Measurements from ENCODE around the gene CCL18.

The CCL18 gene

DNA sequence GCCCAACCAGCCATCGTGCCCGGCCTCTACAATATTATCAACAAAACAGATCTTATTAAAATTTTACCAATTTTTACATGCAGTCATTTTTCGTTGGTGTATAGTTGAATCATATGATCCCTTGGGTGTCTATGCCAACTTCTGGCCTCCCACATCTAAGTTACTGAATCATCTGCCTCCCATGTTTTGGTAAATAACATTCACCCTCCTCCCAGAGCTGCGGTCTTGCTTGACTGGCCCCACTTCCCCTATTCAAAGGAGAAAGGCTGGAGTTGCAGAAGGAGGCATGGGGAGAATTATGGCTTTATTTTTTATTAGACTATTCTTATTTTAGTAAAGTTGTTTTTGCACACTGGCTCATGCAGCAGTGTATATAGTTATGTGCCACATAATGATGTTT is 27.8 kb upstream of the CCL18 start:
- Histone ChIP-seq H3K36me3 (ENCODE audit: control insufficient read depth, insufficient read depth, low read length) (no peaks in the 10 kb centered on the region), H3K9me3 (ENCODE audit: control insufficient read depth, low read length) (no peaks in the 10 kb centered on the region), H3K4me3 (ENCODE audit: extremely low read depth, insufficient read depth, low read length, poor library complexity, severe bottlenecking) (no peak overlapping the region), H3K27ac (ENCODE audit: low read depth, low read length, severe bottlenecking) (no peak overlapping the region), H3K4me1 (ENCODE audit: control insufficient read depth, insufficient read depth, low read length, poor library complexity, severe bottlenecking) (no peaks in the 10 kb centered on the region)
- WGBS, 2 experiments (ENCODE audit: insufficient coverage in 2 of 2): 100% methylated on average over 2 of the region's 4 CpGs; no CpG with 5 or more reads in 1 of the 2 experiments

DNA sequence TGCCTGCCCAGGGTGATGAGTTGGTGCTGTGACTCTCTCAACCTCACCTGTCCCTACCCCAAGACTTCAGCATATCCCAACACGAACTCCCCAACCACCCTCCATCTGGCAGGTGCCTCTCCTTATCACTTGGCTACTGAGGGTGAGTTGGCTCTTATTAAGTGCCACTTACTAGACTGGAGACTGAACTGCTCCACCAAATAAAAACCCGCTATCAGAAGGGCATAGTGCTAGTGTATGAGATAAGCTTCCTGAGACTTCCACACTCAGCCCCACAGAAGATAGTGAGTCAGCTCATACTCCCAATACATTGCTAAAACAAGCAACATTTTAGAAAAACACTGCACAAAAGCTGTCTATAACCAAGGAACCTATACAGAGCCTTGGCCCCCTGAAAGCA is 16.0 kb upstream of the CCL18 start:
- 100% methylated on average over 1 of the region's 2 CpGs; no CpG with 5 or more reads in 1 of the 2 experiments for WGBS, 2 experiments (ENCODE audit: insufficient coverage in 2 of 2)
- Histone ChIP-seq H3K4me1 (ENCODE audit: control insufficient read depth, insufficient read depth, low read length, poor library complexity, severe bottlenecking) (no peaks in the 10 kb centered on the region), H3K36me3 (ENCODE audit: control insufficient read depth, insufficient read depth, low read length) (no peaks in the 10 kb centered on the region), H3K9me3 (ENCODE audit: control insufficient read depth, low read length) (no peaks in the 10 kb centered on the region), H3K4me3 (ENCODE audit: extremely low read depth, insufficient read depth, low read length, poor library complexity, severe bottlenecking) (no peak overlapping the region), H3K27ac (ENCODE audit: low read depth, low read length, severe bottlenecking) (no peak overlapping the region)

DNA sequence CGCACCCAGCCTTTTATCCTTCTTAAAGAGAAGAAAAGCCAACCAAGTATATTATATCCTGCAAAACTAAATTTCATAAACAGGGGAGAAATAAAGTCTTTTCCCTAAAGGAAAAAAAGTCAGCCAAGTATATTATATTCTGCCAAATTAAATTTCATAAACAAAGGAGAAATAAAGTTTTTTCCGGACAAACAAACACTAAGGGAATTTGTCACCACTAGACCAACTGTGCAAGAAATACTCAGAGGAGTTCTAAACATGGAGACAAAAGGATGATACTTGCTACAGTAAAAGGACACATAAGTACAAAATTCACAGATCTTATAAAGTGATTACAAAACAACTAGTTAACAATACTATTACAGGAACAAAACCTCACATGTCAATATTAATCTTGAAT is 14.4 kb upstream of the CCL18 start:
- 100% methylated on average over 2 of the region's 2 CpGs; no CpG with 5 or more reads in 1 of the 2 experiments for WGBS, 2 experiments (ENCODE audit: insufficient coverage in 2 of 2)
- no peak overlapping the region for H3K27ac ChIP-seq (ENCODE audit: low read depth, low read length, severe bottlenecking)
- H3K4me1 ChIP-seq (ENCODE audit: control insufficient read depth, insufficient read depth, low read length, poor library complexity, severe bottlenecking): no peaks in the 10 kb centered on the region
- no peaks in the 10 kb centered on the region for H3K9me3 ChIP-seq (ENCODE audit: control insufficient read depth, low read length)
- H3K4me3 ChIP-seq (ENCODE audit: extremely low read depth, insufficient read depth, low read length, poor library complexity, severe bottlenecking): no peak overlapping the region
- H3K36me3 ChIP-seq (ENCODE audit: control insufficient read depth, insufficient read depth, low read length): no peaks in the 10 kb centered on the region

DNA sequence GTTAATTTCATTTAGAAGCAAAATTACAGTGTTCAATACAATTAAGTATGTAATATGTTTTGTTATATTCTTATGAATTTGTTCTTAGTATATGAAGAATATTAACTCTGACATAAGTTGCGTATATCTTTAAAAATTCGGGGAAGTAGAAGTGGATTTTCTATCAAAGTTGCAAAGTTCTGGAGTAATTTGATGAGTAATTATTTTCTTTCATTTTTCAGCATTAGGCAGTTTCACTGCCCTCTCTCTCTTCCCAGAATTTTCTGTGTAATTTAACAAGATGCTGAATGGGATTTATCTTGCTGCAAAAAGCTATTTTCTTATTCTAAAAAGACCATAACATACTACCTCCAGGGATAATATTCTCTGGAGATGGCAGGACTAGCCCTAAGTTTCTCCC is 8.9 kb upstream of the CCL18 start:
- H3K9me3 ChIP-seq (ENCODE audit: control insufficient read depth, low read length): no peaks in the 10 kb centered on the region
- H3K27ac ChIP-seq (ENCODE audit: low read depth, low read length, severe bottlenecking): no peak overlapping the region
- H3K36me3 ChIP-seq (ENCODE audit: control insufficient read depth, insufficient read depth, low read length): no peaks in the 10 kb centered on the region
- no peak overlapping the region for H3K4me3 ChIP-seq (ENCODE audit: extremely low read depth, insufficient read depth, low read length, poor library complexity, severe bottlenecking)
- H3K4me1 ChIP-seq (ENCODE audit: control insufficient read depth, insufficient read depth, low read length, poor library complexity, severe bottlenecking): no peaks in the 10 kb centered on the region
- WGBS, 2 experiments (ENCODE audit: insufficient coverage in 2 of 2): 80% methylated on average over 1 of the region's 2 CpGs; no CpG with 5 or more reads in 1 of the 2 experiments

DNA sequence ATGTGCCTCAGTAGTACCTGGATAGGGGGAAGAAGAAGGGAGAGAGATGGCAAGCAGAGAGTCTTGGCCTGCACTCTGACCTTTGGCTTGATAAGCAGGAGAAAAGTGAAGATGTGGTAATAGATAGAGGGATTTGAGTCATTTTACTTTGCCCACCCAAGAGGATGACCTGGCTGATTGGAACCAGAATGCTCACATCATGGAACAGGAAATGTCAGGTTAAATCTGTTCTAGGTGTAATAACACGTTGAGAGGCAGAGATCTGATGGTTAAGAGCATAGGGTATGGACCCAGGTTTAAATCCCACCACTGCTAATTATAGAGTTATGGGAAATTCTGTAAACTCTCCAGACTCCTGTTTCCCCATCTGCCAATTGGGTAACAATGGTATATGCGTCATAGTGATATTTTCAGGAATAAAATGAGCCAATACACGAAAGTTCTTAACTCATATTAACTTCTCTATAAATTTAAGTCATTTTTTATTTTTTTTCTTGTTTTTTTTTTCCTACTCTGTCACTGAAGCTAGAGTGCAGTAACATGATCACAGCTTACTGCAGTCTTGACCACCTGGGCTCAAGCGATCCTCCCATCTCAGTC is 8.1 kb upstream of the CCL18 start:
- no peaks in the 10 kb centered on the region for H3K9me3 ChIP-seq (ENCODE audit: control insufficient read depth, low read length)
- no peaks in the 10 kb centered on the region for H3K36me3 ChIP-seq (ENCODE audit: control insufficient read depth, insufficient read depth, low read length)
- no peak overlapping the region for H3K4me3 ChIP-seq (ENCODE audit: extremely low read depth, insufficient read depth, low read length, poor library complexity, severe bottlenecking)
- no peaks in the 10 kb centered on the region for H3K4me1 ChIP-seq (ENCODE audit: control insufficient read depth, insufficient read depth, low read length, poor library complexity, severe bottlenecking)
- WGBS, 2 experiments (ENCODE audit: insufficient coverage in 2 of 2): 60 to 90% methylated on average over 1 to 2 of the region's 4 CpGs
- no peak overlapping the region for H3K27ac ChIP-seq (ENCODE audit: low read depth, low read length, severe bottlenecking)

DNA sequence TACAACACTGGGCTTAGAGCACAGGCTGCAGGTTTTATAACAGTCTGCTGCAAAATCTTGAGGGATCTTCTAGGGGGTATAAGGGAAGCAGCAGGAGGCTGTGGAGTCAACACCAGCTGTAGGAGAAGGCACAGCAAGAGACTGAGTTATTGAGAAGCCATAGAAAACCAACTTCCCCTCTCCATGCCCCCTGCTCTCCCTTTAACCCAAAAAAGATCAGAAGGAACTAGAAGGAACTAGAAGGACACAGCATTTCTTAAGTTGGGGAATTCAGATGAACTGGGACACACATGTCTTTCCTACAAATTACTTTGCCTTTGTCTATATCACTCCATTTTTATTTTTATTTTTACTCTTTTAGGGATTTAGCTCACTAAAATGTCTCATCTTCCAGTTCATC is 6.2 kb upstream of the CCL18 start:
- Histone ChIP-seq H3K4me3 (ENCODE audit: extremely low read depth, insufficient read depth, low read length, poor library complexity, severe bottlenecking) (no peak overlapping the region), H3K4me1 (ENCODE audit: control insufficient read depth, insufficient read depth, low read length, poor library complexity, severe bottlenecking) (no peaks in the 10 kb centered on the region), H3K27ac (ENCODE audit: low read depth, low read length, severe bottlenecking) (no peak overlapping the region), H3K9me3 (ENCODE audit: control insufficient read depth, low read length) (no peaks in the 10 kb centered on the region), H3K36me3 (ENCODE audit: control insufficient read depth, insufficient read depth, low read length) (no peaks in the 10 kb centered on the region)

DNA sequence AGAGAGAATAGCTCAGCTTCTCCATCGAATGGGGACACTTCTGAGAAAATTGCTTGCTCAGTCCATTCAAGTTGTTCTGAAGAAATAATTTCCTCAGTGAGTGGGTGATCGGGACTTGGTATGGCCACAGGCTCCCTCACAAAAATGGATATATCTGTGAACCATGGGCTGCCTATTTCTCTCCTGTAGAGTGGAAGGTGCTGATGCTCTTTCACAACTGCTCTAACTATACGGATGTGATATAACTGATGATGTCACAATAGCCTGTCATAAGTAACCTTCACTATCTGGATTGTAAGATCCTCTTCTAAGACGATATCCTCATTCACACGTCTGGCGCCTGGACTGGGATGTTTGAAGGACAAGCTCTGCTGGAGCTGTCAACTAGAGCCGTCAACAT is 4.7 kb upstream of the CCL18 start:
- no peaks in the 10 kb centered on the region for H3K4me1 ChIP-seq (ENCODE audit: control insufficient read depth, insufficient read depth, low read length, poor library complexity, severe bottlenecking)
- no peaks in the 10 kb centered on the region for H3K36me3 ChIP-seq (ENCODE audit: control insufficient read depth, insufficient read depth, low read length)
- H3K9me3 ChIP-seq (ENCODE audit: control insufficient read depth, low read length): no peaks in the 10 kb centered on the region
- WGBS, 2 experiments (ENCODE audit: insufficient coverage in 2 of 2): 96 to 100% methylated on average over 4 to 6 of the region's 7 CpGs
- no peak overlapping the region for H3K27ac ChIP-seq (ENCODE audit: low read depth, low read length, severe bottlenecking)
- H3K4me3 ChIP-seq (ENCODE audit: extremely low read depth, insufficient read depth, low read length, poor library complexity, severe bottlenecking): no peak overlapping the region

DNA sequence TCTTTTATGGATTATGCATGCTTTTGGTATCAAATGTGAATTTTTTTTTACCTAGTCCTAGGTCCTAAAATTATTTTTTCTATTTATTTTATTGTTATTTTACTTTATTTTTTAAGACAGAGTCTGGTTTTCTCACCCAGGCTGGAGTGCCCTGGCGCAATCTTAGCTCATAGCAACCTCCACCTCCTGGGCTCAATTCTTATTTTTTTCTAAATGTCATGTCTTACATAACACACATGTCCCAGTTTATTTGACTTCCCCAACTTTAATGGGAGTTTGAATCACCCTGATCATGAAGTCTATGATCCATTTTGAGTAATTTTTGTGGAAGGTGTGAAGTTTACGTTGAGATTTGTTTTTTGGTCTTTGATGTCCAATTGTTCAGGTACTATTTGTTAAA is 3.3 kb upstream of the CCL18 start:
- Histone ChIP-seq H3K36me3 (ENCODE audit: control insufficient read depth, insufficient read depth, low read length) (no peaks in the 10 kb centered on the region), H3K27ac (ENCODE audit: low read depth, low read length, severe bottlenecking) (no peak overlapping the region), H3K4me3 (ENCODE audit: extremely low read depth, insufficient read depth, low read length, poor library complexity, severe bottlenecking) (no peak overlapping the region), H3K4me1 (ENCODE audit: control insufficient read depth, insufficient read depth, low read length, poor library complexity, severe bottlenecking) (no peaks in the 10 kb centered on the region), H3K9me3 (ENCODE audit: control insufficient read depth, low read length) (no peaks in the 10 kb centered on the region)
- 86% methylated on average over 1 of the region's 2 CpGs; no CpG with 5 or more reads in 1 of the 2 experiments for WGBS, 2 experiments (ENCODE audit: insufficient coverage in 2 of 2)

DNA sequence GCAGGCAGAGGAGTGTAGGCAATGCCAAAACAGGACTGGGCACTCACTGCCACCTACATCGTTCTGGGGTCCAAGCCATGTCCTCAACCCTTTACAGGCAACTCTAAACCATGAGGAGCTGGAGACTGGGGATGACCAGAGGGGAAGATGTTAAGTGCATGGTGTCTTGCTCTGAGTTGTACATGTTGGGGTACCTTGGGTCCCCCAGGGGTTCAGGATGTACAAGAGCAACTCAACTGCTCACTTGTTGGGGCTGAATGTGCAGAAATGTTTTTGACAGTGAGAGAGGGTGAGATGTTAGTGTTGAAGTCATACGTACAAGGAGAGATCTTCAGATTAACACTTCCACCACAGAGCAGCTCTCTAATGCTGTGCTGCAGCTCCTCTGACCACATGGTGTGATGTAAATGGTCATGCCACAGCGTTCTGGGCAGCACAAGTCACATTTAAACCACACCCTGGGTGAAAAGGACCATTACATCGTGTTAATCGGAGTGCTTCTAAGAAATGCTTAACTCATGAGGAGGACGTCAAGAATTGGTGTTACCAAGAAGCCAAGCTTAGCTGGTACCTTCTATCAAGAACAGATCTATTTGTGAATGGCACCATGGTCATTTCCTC is 2.4 kb downstream of the CCL18 start:
- no peak overlapping the region for H3K27ac ChIP-seq (ENCODE audit: low read depth, low read length, severe bottlenecking)
- H3K4me3 ChIP-seq (ENCODE audit: extremely low read depth, insufficient read depth, low read length, poor library complexity, severe bottlenecking): no peak overlapping the region
- no peaks in the 10 kb centered on the region for H3K9me3 ChIP-seq (ENCODE audit: control insufficient read depth, low read length)
- H3K36me3 ChIP-seq (ENCODE audit: control insufficient read depth, insufficient read depth, low read length): no peaks in the 10 kb centered on the region
- no peaks in the 10 kb centered on the region for H3K4me1 ChIP-seq (ENCODE audit: control insufficient read depth, insufficient read depth, low read length, poor library complexity, severe bottlenecking)
- WGBS, 2 experiments (ENCODE audit: insufficient coverage in 2 of 2): 90 to 92% methylated on average over 3 to 4 of the region's 6 CpGs

DNA sequence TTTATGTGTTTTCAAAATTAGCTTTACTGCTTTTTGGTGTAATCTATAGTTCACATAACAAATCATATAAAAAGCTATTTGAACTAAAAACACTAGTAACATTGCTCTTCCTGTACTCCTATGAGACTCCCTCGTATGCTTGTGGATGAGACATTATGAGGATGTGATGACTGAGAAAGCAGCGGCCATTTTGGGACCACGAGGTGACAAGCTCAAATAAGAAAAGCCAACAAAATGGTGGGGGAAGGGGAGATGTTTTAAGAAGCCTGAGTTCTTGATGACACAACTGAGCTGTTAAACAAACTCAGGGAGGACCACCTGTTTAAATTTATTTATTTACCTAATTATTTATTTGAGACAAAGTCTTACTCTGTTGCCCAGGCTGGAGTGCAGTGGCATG is 4.5 kb downstream of the CCL18 start:
- Histone ChIP-seq H3K9me3 (ENCODE audit: control insufficient read depth, low read length) (no peaks in the 10 kb centered on the region), H3K36me3 (ENCODE audit: control insufficient read depth, insufficient read depth, low read length) (no peaks in the 10 kb centered on the region), H3K4me3 (ENCODE audit: extremely low read depth, insufficient read depth, low read length, poor library complexity, severe bottlenecking) (no peak overlapping the region), H3K27ac (ENCODE audit: low read depth, low read length, severe bottlenecking) (no peak overlapping the region), H3K4me1 (ENCODE audit: control insufficient read depth, insufficient read depth, low read length, poor library complexity, severe bottlenecking) (no peaks in the 10 kb centered on the region)
- 100% methylated on average over 2 of the region's 3 CpGs; no CpG with 5 or more reads in 1 of the 2 experiments for WGBS, 2 experiments (ENCODE audit: insufficient coverage in 2 of 2)

DNA sequence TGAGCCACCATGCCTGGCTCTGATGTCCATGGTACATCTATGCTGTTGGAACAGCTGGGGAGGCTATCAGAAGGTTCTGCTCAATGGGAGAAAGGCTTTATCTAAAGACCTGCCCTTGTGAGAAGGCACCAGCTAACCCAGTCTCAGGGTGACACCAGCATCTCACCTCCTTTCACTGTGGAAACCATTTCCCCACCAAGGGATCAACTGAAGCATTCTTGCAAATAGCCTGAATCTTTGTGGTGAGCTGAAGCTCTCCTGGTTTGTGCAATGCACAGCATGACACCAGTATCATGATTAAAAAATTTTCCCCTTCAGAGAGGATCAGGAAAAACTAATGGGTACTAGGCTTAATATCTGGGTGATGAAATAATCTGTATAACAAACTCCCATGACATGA is 5.1 kb downstream of the CCL18 start:
- Histone ChIP-seq H3K4me1 (ENCODE audit: control insufficient read depth, insufficient read depth, low read length, poor library complexity, severe bottlenecking) (no peaks in the 10 kb centered on the region), H3K4me3 (ENCODE audit: extremely low read depth, insufficient read depth, low read length, poor library complexity, severe bottlenecking) (no peak overlapping the region), H3K27ac (ENCODE audit: low read depth, low read length, severe bottlenecking) (no peak overlapping the region), H3K36me3 (ENCODE audit: control insufficient read depth, insufficient read depth, low read length) (no peaks in the 10 kb centered on the region), H3K9me3 (ENCODE audit: control insufficient read depth, low read length) (no peaks in the 10 kb centered on the region)

All from mesodermal cell (in vitro differentiated cells).